ENCODE measurements around the gene SNX9.
A peak's percentile ranks its signal among the peaks of the same experiment; 100 is the strongest.
"Not testable (repeated sequence)": the region's sequence is repeated elsewhere in the genome, so short reads cannot be mapped to it uniquely, and the experiment has no call there.

The SNX9 gene

DNA sequence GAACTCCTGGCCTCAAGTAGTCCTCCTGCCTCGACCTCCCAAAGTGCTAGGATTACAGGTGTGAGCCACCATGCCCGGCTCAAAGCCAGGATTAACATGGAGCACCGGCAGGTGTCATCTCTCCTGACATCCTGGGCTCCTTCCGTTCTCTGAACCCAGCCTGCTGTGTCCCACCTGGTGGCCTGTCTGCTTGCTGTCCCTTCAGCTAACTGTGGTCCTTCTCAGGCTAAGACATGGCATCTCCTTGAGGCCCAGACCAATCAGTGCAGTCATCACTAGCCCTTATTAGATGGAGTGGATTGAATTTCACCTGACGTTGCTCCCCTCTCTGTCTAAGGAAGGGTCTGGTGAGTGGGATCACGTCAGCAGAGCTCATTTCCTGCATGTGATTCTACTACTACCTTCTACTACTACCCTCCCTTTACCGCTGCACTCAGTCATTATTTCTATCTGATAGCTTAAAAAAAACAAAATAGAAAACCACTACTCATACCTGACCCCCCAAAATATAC is 130.6 kb downstream of the SNX9 start:
- peak; percentile 47 for DNase-seq (ENCODE audit: low spot score)

DNA sequence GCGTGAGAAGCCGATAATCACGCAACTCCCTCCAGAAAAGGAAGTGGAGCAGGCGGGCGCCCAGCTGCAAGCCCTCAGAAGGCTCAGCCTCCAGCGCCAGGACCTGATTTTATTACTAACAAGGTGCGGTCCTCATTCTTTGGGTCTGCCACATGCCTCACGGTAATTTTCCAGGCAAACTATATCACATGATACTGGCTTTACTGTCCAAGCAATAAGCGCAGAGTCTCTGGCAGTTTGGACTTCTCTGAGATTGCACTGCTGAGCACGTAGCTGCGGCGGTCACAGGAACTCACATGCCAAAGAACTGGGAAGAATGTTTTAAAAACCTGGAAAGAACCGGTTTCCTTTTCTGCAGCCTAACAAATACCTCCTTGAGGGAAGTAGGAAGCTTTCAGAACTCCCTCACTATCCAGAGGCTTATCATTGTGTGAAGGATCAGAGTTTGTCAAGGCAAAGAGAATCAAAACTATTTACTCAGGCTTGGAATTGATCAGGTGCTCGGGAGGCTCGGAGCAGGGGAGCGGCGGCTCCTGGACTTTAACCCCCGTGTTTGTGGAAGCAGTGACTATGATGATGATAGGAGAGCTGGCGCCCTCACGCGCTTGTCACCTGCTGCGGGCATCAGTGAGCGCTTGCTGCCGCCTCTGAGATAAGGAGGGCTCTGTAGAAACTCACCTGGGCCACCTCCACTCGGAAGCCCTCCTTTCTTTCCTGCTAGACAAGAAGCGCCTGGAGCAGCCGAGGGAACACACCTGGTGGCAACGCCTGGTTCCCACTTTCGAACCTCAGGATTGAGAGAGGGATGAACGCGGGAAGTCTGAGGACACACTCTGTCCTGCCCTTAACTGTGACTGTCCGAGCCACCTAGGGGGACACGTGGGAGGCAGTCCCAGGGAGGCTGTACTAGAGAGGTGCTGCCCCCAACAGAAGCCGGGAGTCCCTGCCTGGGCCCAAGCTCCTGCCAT is 131.4 kb downstream of the SNX9 start:
- peak; percentile 13 for DNase-seq (ENCODE audit: low spot score)

DNA sequence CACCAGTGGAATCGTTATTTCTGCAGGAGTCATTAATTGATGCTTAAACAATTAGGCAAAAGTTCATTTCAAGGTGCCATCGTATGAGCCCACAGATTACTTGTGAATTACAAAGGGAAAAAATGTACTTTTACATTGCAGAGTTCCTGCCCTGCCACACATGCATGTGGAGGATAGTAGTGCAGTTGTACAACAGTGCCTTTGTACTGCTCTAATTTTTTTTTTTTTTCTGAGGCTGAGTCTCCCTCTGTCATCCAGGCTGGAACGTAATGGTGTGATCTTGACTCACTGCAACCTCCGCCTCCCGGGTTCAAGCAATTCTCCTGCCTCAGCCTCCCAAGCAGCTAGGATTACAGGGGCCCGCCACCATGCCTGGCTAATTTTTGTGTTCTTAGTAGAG is 132.6 kb downstream of the SNX9 start:
- DNase-seq (ENCODE audit: low spot score), result no peak

DNA sequence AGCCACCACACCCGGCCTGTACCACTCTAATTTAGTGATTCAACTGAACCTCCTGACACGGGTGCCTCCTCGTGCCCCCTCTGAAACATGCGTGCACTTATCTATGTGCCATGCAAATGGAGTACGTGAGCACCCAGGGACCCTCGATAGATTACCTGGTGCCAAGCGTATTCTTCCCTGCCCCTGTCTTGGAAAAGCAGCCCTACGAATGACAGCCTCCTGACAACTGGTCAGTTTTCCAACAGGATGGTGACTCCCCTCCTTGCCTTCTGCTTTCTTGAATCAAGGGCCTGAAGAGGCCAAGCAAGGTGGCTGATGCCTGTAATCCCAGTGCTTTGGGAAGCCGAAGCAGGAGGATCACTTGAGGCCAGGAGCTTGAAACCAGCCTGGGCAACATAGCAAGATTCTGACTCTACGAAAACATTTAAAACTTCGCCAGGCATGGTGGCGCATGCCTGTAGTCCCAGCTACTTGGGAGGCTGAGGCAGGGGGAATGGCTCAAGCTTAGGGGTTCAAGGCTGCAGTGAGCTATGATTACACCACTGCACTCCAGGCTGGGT is 133.2 kb downstream of the SNX9 start:
- no peak for DNase-seq (ENCODE audit: low spot score)

DNA sequence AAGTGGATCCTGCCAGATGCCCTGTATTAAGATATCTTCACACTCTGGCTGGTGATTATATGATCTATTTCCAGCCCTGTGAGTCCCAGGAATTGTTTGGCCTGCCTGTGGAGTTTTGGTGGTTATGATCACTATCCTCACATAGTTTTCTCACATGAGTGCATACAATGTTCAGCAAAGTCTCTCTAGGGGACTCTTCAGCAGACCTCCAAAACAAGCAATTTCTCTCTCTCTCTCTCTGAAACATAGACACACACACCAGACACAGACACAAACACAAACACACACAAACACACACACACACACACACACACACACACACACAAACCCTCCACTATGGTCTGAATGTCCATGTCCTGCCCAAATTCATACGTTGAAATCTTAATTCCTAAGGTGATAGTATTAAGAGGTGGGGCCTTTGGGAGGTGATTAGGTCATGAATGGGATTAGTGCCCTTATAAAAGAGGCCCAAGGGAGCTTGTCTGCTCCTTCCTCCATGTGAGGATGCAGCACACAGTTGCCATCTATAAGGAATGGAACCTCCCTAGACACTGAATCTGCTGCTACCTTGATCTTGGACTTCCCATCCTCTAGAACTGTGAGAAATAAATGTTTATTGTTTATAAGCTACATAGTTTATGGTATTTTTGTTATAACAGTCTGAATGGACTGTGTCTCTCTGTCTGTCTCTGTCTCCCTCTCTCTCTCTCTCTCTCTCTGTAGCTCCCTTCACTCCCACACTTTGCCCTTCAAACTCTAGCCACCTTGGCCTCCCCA is 136.6 kb downstream of the SNX9 start:
- DNase-seq (ENCODE audit: low spot score), result no peak

DNA sequence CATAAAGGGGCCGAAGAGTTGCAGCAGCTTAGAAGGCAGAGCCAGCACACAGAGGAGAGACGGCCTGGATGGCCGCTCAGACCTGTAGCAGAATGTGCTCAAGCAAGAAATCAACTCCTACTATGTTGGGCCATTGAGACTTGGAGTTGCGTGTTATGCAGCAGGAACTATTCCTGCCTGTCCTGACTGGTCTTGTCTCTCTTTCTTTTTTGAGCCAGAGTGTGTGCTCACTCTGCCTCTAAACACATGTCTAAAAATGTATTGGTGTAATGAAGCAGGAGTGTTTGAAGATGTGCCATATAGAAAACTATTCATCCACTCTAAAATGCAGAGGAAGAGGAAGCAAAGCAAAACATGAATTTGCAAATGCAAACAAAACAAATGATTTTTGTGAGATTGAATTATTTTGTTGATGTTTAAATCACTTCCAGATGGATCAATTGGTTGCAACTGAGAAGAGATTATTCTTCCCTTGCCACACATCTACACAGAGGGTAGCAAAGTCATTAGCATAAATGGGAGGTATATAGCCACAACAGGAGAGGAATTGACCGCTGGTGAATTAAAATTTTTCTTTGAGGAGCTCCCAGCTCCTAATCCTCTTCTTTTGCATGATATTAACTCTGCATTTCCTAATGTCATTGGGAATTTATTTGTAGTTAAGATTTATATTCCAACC is 138.2 kb downstream of the SNX9 start:
- DNase-seq (ENCODE audit: low spot score), result no peak

DNA sequence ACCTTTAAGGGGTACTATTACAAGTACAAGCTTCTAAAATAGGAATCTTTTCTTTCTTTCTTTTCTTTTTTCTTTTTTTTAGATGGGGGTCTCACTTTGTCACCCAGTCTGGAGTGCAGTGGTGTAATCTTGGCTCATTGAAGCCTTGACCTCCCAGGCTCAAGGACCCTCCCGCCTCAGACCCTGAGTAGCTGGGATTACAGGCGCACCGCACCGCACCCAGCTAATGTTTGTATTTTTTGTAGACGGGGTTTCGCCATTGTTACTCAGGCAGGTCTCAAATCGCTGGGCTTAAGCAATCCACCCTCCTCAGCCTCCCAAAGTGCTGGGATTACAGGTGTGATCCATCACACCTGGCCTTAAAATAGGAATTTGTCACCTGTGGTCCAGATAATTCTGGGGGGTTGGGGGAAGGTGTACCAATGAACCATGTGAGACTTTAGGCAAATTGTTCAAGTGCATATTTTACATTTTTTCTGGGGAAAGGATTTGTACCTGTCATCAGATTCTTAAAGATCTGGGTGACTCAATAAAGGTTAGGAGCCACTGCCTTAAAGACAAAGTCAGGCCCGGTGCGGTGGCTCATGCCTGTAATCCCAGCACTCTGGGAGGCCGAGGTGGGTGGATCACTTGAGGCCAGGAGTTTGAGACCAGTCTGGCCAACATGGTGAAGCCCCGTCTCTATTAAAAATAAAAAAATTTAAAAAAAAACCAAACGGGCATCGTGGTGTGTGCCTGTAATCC is 139.0 kb downstream of the SNX9 start:
- no peak for DNase-seq (ENCODE audit: low spot score)

DNA sequence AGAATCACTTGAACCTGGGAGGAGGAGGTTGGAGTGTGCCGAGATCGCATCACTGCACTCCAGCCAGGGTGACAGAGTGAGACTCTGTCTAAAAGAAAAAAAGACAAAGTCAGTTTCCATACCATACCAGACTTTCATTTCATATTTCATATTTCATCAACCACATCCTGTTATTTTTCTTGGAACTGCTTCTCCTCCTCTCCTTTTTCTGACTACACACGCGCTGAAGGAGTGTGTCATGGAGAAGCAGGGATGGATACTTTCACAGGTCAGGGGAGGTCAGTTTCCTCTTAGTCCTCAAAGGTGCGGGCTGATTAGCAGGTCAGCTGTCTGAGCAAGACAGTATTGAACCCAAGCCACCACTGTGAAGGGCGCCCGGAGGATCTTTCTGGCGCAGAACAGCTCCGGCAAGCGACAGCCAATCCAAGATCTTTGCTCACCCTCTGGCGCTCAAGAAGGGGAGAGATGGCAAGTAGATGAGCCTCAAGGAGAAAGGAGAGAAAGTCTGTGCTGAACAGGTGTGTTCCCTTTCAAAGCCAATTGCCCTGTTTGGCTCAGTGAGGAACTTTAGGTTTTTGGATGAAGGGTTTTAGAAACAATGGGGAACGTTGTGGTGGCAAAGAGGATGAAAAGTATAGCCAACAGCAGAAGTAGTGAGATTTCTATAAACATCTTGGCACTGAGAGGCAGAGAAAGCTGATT is 139.7 kb downstream of the SNX9 start:
- DNase-seq (ENCODE audit: low spot score), result no peak

DNA sequence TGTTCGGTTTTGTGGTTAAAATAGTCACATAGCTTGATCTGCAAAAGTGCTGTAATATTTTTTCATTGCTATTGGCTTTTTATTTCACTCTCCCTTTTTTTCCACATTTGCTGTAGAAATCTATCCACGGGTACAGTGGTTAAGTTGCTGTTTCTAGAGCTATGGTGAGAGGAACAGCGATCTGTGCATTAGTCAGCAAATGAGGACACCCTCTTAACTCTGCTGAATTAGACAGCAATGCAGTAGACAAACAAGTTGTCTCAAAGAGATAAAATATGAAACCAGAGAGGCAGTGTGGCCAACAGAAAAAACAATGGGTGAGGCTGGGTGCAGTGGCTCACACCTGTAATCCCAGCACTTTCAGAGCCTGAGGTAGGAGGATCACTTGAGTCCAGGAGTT is 141.1 kb downstream of the SNX9 start:
- no peak for DNase-seq (ENCODE audit: low spot score)

DNA sequence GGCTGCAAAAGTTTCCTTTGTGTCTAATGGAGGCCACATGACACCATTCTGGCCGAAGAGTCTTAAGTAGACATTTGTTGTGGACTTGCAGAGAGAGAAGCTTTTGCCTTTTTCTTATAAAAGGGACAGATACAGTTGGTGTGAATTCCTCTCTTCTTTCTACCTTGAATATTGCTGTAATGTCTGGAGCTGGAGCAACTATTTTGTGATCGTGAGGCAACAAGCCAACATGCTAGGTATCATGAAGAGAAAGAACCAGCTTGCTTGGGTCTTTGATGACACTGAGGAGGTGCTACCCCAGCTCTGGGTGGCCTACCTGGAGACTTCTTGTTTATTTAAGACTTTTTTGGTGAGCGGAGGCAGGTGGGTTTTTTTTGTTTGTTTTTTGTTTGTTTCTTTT is 142.3 kb downstream of the SNX9 start:
- no peak for DNase-seq (ENCODE audit: low spot score)

DNA sequence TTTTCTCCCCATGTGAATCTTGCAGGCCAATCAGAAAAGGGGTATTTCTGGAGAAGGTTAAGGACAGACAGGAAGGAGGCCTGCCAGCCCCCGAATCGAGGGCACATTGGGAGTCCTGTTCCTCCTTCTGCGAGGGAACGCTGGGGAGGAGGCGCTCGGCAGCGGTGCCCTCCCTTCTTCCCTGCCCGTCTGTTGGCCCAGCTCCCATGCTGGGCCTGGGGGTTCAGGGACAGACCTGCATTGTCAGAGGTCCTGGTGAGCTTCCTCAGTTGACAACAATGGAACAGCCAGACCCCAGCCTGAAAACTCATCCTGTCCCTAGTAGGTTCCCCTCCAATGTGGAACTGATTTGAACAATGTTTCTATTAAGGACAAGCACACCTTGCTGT is 143.5 kb downstream of the SNX9 start:
- DNase-seq (ENCODE audit: low spot score), result no peak

DNA sequence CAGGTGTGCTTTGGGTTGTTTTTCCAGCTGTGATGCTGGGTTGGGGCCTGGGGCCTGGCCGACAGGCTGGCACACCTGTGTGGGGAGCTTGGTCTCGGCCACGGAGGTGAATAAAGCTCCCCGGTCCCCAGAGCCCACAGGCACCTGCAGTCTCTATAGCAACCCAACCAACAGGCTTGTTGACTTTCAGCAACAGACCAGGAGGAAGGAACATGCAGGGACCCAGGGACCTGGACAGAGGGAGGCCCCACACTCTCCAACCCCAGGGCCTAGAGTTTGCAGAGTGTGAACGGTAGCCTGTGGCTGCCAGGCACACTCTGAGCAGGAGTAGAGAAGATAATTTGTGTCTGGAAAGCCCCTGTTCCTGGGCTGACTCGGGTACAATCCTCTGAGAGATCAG is 144.0 kb downstream of the SNX9 start:
- no peak for DNase-seq (ENCODE audit: low spot score)

DNA sequence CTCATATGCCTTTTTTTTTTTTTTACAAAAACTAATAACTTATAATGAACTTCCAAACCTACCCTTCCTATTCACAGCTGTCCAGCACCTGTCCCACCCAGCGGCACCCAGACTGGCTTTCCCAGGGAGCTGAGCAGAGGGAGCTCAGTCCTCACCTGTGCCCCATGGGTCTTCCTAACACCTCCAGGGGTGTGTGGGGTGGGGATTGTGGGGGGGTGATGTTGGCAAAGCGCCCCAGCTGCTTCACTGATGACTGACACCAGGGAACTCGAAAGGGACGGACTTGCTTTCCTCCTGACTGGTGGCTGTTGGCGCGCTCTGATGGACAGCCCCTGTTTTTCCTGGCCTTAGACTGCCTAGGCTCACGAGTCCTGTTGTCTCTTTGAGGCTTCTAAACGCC is 144.4 kb downstream of the SNX9 start:
- DNase-seq (ENCODE audit: low spot score), result no peak

DNA sequence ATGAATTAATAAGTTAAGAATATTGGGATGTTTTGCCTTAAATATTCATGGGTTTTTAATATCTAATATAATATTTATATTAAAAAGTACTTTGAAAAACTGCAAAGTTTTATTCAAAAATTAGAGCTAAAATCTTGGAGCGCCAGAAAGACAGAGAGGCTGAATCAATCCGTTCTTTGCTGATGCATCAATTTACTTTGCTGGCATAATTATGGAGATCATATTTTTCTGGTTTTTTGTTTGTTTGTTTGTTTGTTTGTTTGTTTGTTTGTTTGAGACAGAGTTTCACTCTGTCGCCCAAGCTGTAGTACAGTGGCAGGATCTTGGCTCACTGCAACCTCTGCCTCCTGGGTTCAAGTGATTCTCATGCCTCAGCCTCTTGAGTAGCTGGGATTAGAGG is 149.1 kb downstream of the SNX9 start:
- not testable (repeated sequence) for DNase-seq (ENCODE audit: low spot score)

DNA sequence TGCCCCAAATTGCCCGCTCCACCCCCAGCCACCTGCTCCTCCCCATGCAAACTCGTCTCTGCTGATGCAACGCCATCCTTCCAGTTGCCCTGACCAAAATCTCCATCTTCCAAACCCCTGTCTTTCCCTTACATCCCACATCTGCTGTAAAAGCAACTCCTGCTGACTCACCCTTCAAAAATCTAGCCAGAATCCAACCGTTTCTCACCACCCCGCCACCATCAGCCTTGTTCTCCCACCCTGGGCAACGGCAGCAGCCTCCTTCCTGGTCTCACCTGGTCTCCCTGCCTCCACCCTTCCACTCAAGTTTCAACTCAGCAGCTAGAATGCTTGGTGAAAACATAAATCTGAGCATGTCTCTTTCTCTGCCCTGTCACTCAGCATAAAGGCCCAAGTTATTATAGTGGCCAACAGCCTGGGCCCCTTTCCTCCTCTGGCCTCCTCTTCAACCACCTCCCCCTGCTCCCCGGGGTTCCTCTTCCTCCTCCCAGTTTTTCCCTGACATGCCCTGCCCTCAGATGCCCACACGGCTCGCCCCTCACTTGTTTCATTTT is 151.4 kb downstream of the SNX9 start:
- DNase-seq (ENCODE audit: low spot score), result no peak

DNA sequence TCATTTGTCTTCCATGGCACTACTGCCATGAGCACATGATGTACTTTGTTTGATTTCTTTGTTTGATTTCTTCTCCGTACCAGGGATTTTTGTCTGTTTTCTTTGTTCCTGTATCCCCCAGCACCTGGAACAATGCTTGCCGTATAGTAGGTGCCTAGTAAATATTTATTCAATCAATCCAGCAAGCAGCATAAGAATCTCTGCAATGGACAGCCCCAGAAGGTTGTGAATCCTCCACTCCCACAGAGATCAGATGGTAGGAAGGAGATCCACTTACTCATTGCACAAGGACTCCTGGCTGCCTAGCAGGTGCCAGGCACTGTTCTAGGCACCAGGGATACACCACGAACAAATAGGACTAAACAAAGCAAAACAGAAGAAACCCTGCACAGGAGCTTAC is 151.9 kb downstream of the SNX9 start:
- no peak for DNase-seq (ENCODE audit: low spot score)

DNA sequence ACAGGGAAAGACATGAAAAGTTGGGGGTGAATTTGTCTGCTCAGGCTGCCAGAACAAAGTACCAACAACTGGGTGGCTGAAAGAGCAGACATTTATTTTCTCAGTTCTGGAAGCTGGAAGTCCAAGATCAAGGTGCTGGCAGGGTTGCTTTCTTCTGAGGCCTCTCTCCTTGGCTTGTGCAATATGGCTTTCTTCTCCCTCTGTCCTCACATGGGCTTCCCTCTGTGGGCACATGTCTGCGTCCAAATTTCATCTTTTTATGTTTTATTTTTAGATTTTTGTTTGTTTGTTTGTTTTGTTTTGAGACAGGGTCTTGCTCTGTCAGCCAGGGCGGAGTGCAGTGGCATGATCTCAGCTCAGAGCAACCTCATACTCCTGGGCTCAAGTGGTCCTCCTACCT is 152.4 kb downstream of the SNX9 start:
- no peak for DNase-seq (ENCODE audit: low spot score)

DNA sequence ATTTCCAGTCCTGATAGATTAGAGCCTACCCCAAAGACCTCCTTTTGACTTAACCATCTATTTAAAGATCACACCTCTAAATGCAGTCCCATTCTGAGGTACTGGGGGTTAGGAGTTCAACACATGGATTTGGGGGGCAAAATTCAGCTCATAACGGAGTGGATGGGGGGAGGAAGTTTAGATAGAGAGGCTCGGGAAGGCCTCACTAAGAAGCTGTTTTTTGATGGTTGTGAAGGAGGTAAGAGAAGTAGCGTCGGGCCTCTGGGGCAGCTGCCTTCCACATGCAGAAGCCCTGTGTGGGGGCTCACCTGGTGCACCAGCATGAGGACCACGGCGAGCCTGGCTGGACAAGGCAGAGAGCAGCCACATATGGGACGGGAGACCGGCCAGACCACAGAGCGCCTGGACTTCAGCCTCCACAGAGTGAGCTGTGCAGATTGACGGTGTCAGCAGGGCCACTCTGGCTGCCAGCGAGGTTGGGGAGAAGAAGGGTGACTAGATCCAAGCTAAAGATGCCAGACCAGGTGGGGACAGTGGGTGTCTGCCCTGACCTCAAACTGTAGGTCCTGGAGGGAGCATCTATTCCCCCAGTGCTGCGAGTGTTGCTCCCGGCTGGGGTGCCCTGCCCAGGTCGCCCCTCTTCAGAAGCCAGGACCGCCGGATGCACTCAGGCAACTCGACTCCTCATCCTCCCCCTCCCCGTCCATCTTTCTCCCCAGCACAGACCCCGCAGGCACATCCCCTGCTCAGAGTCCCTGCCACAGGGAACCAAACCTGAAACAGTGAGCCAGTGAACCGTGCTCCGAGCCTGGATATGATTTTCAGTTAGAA is 153.5 kb downstream of the SNX9 start:
- DNase-seq (ENCODE audit: low spot score), result no peak

DNA sequence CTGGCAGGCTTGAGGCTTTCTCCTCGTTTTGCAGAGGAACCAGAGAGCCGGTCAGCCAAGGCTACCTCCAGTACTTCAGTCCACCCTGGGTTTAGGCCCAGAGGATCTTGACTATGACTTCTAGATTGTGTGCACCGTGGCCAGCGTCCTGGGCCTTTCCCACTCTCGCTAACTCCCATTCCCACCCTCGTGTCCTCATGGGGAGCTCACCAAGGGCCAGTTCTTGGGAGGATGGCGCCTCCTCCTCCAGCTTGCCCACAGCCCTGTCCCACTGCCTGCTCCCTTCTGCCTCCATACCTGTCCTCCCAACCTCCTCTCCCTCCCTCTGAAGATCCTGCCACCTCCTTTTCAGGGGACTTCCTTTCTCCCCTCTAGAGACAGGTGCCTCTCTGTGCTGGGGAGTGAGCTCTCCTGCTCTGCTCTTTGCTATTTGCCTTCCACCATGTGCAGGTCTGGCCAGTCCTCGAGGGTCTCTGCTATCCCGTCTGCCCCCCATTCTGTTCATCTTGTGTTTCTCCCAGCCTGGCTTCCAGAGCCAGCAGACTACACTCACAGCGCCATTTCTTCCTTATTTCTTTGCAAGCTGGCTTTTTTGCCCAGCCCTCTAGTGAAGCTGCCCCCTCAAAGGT is 154.2 kb downstream of the SNX9 start:
- DNase-seq (ENCODE audit: low spot score), result no peak
